PFSK-1 (cell line): ENCODE measurements around the gene GEMIN5.

Experiments used
- FOXP2 ChIP-seq: optimal IDR thresholded peaks from 2 replicates; pipeline ENCODE3; 2011; ENCODE audit warnings: borderline replicate concordance, control low read depth, inconsistent platforms; ENCODE audit not compliant: insufficient read depth; ENCODE audit errors: extremely low read length, extremely low read depth
- POLR2AphosphoS5 ChIP-seq: IDR thresholded peaks from 2 replicates; pipeline ENCODE4 v1.6.1; 2012; ENCODE audit warnings: low read depth, mild to moderate bottlenecking, control low read depth, low read length, moderate library complexity
- SIN3A ChIP-seq: IDR thresholded peaks from 2 replicates; pipeline ENCODE4 v1.6.1; 2012; ENCODE audit warnings: mild to moderate bottlenecking, low read length, moderate library complexity, borderline replicate concordance; ENCODE audit not compliant: insufficient read depth
- TAF1 ChIP-seq: IDR thresholded peaks from 2 replicates; pipeline ENCODE4 v1.6.1; 2012; ENCODE audit warnings: low read length, control low read depth, borderline replicate concordance; ENCODE audit not compliant: insufficient read depth
- TF ChIP-seq, protein P1 (sequence below), 2 experiments: IDR thresholded peaks; 2 replicates each; pipeline versions ENCODE4 v1.6.1 to v1.8.0; 2011 to 2012; ENCODE audit warnings: low read depth in 2 of 2, low read length in 2 of 2, control low read depth in 1 of 2, inconsistent platforms in 1 of 2, mild to moderate bottlenecking in 1 of 2, moderate library complexity in 1 of 2; ENCODE audit not compliant: insufficient read depth in 1 of 2

Gene GEMIN5

DNA sequence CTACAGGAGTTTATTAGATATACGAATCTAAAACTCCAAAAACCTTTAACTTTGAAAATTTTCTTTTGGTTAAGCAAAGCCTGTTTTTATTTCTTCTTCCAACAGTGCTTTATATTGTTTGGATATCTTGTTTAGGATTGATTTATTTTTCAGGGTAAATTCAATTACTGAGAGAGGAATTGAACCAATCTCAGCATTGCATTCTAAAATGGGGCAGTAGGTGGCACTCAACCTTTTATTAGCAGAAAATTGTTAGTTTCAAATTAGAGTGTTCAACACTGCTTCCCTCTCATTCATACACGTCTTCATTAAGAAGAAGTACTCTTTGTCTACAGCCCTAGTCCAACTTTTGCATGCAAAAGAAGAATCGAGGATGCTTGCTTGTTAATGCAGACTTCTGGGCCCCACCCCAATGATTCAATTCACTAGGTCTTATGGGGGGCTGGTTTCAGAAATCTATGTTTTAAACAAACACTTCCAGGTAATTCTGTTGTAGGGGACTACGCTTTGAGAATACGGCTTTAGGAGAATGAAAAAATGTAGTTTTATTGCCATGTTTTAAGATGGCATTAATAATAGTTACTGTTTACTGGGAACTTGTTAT, 29.5 kb upstream of the GEMIN5 start:
- no peak for TF ChIP-seq SIN3A
- TF ChIP-seq FOXP2: no peak
- TF ChIP-seq, protein P1, sequence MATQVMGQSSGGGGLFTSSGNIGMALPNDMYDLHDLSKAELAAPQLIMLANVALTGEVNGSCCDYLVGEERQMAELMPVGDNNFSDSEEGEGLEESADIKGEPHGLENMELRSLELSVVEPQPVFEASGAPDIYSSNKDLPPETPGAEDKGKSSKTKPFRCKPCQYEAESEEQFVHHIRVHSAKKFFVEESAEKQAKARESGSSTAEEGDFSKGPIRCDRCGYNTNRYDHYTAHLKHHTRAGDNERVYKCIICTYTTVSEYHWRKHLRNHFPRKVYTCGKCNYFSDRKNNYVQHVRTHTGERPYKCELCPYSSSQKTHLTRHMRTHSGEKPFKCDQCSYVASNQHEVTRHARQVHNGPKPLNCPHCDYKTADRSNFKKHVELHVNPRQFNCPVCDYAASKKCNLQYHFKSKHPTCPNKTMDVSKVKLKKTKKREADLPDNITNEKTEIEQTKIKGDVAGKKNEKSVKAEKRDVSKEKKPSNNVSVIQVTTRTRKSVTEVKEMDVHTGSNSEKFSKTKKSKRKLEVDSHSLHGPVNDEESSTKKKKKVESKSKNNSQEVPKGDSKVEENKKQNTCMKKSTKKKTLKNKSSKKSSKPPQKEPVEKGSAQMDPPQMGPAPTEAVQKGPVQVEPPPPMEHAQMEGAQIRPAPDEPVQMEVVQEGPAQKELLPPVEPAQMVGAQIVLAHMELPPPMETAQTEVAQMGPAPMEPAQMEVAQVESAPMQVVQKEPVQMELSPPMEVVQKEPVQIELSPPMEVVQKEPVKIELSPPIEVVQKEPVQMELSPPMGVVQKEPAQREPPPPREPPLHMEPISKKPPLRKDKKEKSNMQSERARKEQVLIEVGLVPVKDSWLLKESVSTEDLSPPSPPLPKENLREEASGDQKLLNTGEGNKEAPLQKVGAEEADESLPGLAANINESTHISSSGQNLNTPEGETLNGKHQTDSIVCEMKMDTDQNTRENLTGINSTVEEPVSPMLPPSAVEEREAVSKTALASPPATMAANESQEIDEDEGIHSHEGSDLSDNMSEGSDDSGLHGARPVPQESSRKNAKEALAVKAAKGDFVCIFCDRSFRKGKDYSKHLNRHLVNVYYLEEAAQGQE (IDR thresholded peaks at IDR 0.05; ENCODE audit: insufficient read depth in 1 of 2, low read depth in 2 of 2, low read length in 2 of 2): no peak
- TF ChIP-seq POLR2AphosphoS5: no peak
- no peak for TF ChIP-seq TAF1

DNA sequence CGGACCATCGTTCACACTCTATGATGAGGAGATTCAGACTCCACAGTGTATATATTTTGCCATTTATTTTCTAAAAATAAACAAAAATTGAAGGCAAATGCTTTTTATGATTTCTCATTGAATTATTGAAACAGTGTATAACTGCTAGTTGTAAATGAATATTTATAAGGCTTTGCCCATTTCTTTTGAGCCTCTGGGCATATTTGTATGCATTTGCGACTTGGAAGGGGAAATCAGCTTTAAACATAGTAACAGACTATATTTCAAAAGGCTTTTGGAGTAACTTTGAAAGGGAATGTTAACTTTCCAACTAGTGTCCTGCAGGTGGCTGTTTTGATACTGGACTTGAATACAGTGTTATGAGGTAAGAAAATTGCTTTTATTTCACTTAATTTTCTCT, 28.9 kb upstream of the GEMIN5 start:
- no peak for TF ChIP-seq POLR2AphosphoS5
- TF ChIP-seq, protein P1 (IDR thresholded peaks at IDR 0.05; ENCODE audit: insufficient read depth in 1 of 2, low read depth in 2 of 2, low read length in 2 of 2): no peak
- no peak for TF ChIP-seq FOXP2
- TF ChIP-seq SIN3A: no peak

DNA sequence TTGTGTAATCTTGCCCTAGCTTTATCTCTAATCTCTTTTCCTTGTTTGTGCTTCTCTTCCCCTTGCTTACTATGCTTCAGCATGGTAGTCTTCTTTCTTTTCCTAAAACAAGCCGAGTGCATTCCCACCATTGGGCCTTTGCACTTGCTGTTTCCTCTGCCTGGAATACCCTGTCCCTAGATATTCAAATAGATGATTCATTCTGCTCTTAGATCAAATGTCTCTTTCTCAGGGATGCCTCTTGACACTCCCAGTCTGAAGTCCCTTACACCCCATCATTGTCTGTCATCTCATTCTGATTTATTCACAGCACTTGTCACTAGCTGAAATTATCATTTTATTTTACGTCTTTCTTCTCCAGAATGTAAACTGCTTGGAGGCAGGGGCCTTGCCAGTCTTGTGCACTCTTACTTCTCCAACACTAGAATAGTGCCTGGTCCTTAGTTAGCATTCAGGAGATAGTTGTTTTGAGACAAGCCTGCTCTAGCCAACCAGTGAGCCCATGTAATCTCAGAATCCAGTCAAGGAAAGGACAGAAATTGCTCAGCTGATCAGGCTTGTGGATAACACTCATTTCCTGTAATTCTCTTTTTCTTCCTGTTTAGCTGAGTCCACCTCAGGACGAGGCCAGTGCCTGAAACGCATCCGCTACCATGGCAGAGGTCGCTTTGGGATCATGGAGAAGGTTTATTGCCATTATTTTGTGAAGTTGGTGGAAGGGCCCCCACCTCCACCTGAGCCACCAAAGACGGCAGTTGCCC, 28.2 kb upstream of the GEMIN5 start:
- no peak for TF ChIP-seq FOXP2
- no peak for TF ChIP-seq SIN3A
- no peak for TF ChIP-seq TAF1

GRCh38 chr5:154962494-154962893, 24.5 kb upstream of the GEMIN5 start:
- TF ChIP-seq POLR2AphosphoS5: no peak
- no peak for TF ChIP-seq FOXP2
- no peak for TF ChIP-seq SIN3A
- no peak for TF ChIP-seq TAF1
- TF ChIP-seq, protein P1 (IDR thresholded peaks at IDR 0.05; ENCODE audit: insufficient read depth in 1 of 2, low read depth in 2 of 2, low read length in 2 of 2): no peak

- no peak for TF ChIP-seq FOXP2
- TF ChIP-seq, protein P1 (IDR thresholded peaks at IDR 0.05; ENCODE audit: insufficient read depth in 1 of 2, low read depth in 2 of 2, low read length in 2 of 2): no peak
- no peak for TF ChIP-seq TAF1
- no peak for TF ChIP-seq SIN3A
- no peak for TF ChIP-seq POLR2AphosphoS5
These were observed 18.7 kb upstream of the GEMIN5 start for GRCh38 chr5:154956712-154957111.
